ENCODE results near the gene SLC45A1.

DNA sequence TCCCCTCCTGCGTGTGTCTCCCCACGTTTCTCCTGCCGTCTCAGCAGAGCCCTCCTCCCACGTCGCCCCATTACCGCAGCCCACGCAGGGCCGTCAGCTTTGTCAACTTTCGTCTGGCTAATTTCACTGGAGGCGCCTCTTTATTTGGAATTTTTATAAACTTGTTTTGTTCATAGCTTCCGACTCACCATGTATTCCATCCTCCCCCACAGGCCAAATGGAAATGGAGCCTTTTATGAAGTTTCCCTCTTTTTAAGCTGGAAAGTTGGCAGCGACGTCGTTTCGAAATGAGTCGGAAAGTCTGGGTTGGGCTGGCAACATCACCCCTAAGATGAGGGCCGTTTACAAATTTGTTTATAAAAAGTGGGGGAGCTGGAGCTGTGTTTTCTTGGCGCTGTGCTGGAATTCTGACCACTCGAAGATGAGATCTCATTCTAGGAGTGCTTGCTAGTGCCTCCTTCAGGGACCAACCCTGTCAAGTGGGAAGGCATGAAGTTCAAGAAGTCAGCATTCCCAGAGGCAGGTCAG is 23.7 kb upstream of the SLC45A1 start:
- TF ChIP-seq, protein P1, sequence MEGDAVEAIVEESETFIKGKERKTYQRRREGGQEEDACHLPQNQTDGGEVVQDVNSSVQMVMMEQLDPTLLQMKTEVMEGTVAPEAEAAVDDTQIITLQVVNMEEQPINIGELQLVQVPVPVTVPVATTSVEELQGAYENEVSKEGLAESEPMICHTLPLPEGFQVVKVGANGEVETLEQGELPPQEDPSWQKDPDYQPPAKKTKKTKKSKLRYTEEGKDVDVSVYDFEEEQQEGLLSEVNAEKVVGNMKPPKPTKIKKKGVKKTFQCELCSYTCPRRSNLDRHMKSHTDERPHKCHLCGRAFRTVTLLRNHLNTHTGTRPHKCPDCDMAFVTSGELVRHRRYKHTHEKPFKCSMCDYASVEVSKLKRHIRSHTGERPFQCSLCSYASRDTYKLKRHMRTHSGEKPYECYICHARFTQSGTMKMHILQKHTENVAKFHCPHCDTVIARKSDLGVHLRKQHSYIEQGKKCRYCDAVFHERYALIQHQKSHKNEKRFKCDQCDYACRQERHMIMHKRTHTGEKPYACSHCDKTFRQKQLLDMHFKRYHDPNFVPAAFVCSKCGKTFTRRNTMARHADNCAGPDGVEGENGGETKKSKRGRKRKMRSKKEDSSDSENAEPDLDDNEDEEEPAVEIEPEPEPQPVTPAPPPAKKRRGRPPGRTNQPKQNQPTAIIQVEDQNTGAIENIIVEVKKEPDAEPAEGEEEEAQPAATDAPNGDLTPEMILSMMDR (conservative IDR thresholded peaks at IDR 0.05): no peak
- no peak for TF ChIP-seq ZFX (IDR thresholded peaks at IDR 0.05)
